ENCODE measurements around the gene ATXN7L3B.

DNA sequence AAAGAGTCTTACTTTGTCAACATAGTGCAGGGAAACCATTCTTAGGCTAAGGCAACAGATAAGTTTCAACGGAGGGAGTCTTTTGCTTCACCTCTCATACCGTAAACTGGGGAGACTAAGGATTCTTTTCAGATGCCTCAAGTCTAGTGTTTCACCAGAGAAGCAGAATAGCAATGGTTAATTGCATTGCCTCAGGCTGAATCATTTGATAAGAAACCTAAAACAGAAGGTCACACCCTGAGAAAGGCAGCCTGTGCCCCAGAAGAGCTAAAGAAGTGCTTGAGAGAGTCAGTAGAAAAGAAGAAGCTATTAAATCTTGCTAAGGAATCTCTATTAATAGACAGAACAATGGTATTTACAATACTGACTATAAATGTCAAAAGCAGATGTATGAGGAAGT lies 21.8 kb upstream of the ATXN7L3B start:
- TF ChIP-seq, protein P1, sequence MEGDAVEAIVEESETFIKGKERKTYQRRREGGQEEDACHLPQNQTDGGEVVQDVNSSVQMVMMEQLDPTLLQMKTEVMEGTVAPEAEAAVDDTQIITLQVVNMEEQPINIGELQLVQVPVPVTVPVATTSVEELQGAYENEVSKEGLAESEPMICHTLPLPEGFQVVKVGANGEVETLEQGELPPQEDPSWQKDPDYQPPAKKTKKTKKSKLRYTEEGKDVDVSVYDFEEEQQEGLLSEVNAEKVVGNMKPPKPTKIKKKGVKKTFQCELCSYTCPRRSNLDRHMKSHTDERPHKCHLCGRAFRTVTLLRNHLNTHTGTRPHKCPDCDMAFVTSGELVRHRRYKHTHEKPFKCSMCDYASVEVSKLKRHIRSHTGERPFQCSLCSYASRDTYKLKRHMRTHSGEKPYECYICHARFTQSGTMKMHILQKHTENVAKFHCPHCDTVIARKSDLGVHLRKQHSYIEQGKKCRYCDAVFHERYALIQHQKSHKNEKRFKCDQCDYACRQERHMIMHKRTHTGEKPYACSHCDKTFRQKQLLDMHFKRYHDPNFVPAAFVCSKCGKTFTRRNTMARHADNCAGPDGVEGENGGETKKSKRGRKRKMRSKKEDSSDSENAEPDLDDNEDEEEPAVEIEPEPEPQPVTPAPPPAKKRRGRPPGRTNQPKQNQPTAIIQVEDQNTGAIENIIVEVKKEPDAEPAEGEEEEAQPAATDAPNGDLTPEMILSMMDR (IDR thresholded peaks at IDR 0.05) = no peak
- TF ChIP-seq EZH2phosphoT487 (IDR thresholded peaks at IDR 0.05) = no peak
- TF ChIP-seq EZH2 (IDR thresholded peaks at IDR 0.05) = no peak

Data from neural progenitor cell (in vitro differentiated cells).